ENCODE measurements around the gene LRRC47. TPM values are rescaled to one million over a fixed set of nuclear protein-coding genes. Genes with fewer than 3 reads are reported as not detected.

Gene LRRC47
- total and polyA plus RNA-seq, 8 donors: 12.0 to 212 (median 27.1) TPM

- no peak for DNase-seq
- no peaks in the 10 kb centered on the region for H3K27me3 ChIP-seq
- 86 to 93% (median 91%) methylated on average over 23 of the region's 23 CpGs for WGBS, 5 donors
- peaks cover 50 to 68% (median 65%) of the 10 kb centered on the region in 4 donors for H3K36me3 ChIP-seq
- no peak overlapping the region for H3K4me3 ChIP-seq
- TF ChIP-seq POLR2A (IDR thresholded peaks at IDR 0.05) (no peak), EP300 (IDR thresholded peaks at IDR 0.05) (no peak), POLR2AphosphoS5 (IDR thresholded peaks at IDR 0.05) (no peak), CTCF (IDR thresholded peaks at IDR 0.05) (no peak)
- no peak overlapping the region for H3K27ac ChIP-seq
- intact Hi-C loops (cut with DNase I; ENCODE audit: low total_unique reads): no loop called here
- H3K9me3 ChIP-seq: no peaks in the 10 kb centered on the region
- H3K4me1 ChIP-seq: peaks cover 15 to 22% (median 21%) of the 10 kb centered on the region in 4 donors
Observed at GRCh38 chr1:3779265-3779911, 16.9 kb downstream of the LRRC47 start.

GRCh38 chr1:3778590-3779264 lies 17.6 kb downstream of the LRRC47 start:
- intact Hi-C loops (cut with DNase I; ENCODE audit: low total_unique reads): no loop called here
- H3K36me3 ChIP-seq: peaks cover 43 to 61% (median 58%) of the 10 kb centered on the region in 4 donors
- no peaks in the 10 kb centered on the region for H3K9me3 ChIP-seq
- H3K4me3 ChIP-seq: no peak overlapping the region
- whole genome bisulfite sequencing, 5 donors: 69 to 82% (median 75%) methylated on average over 12 to 14 of the region's 14 CpGs
- no peak for DNase-seq
- H3K27ac ChIP-seq: no peak overlapping the region
- H3K27me3 ChIP-seq: no peaks in the 10 kb centered on the region
- TF ChIP-seq EP300 (IDR thresholded peaks at IDR 0.05) (no peak), POLR2AphosphoS5 (IDR thresholded peaks at IDR 0.05) (no peak), CTCF (IDR thresholded peaks at IDR 0.05) (no peak), POLR2A (IDR thresholded peaks at IDR 0.05) (no peak)
- H3K4me1 ChIP-seq: peaks cover 15 to 29% (median 27%) of the 10 kb centered on the region in 4 donors

GRCh38 chr1:3777647-3778589 lies 18.4 kb downstream of the LRRC47 start:
- peaks cover 0 to 1% (median 0%) of the 10 kb centered on the region in 3 donors for H3K27me3 ChIP-seq
- intact Hi-C loops (cut with DNase I; ENCODE audit: low total_unique reads): no loop called here
- no peak overlapping the region for H3K27ac ChIP-seq
- no peaks in the 10 kb centered on the region for H3K9me3 ChIP-seq
- H3K4me3 ChIP-seq: no peak overlapping the region
- DNase-seq: no peak
- 76 to 88% (median 87%) methylated on average over 16 to 20 of the region's 20 CpGs for WGBS, 5 donors
- peaks cover 37 to 53% (median 50%) of the 10 kb centered on the region in 4 donors for H3K36me3 ChIP-seq
- peaks cover 21 to 37% (median 36%) of the 10 kb centered on the region in 4 donors for H3K4me1 ChIP-seq
- TF ChIP-seq POLR2A (IDR thresholded peaks at IDR 0.05) (no peak), EP300 (IDR thresholded peaks at IDR 0.05) (no peak)

- 69 to 82% (median 81%) methylated on average over 8 to 10 of the region's 10 CpGs for WGBS, 5 donors
- peaks cover 29 to 45% (median 42%) of the 10 kb centered on the region in 4 donors for H3K36me3 ChIP-seq
- H3K9me3 ChIP-seq: no peaks in the 10 kb centered on the region
- H3K4me1 ChIP-seq: peaks cover 22 to 44% (median 43%) of the 10 kb centered on the region in 4 donors
- TF ChIP-seq POLR2A (IDR thresholded peaks at IDR 0.05) (no peak), CTCF (IDR thresholded peaks at IDR 0.05) (no peak), POLR2AphosphoS5 (IDR thresholded peaks at IDR 0.05) (no peak), EP300 (IDR thresholded peaks at IDR 0.05) (no peak)
- no peak overlapping the region for H3K4me3 ChIP-seq
- intact Hi-C loops (cut with DNase I; ENCODE audit: low total_unique reads): no loop called here
- no peak overlapping the region for H3K27ac ChIP-seq
- DNase-seq: no peak
- peaks cover 0 to 8% (median 0%) of the 10 kb centered on the region in 3 donors for H3K27me3 ChIP-seq
Observed at GRCh38 chr1:3777078-3777547, 19.2 kb downstream of the LRRC47 start.

Measured in stomach (tissue), 9 donors.